IPS DF 6.9 (cell line): ENCODE data around the gene PLPPR1.

Experiments
- DNase-seq: peaks from one replicate; pipeline ENCODE4 v3.0.0-alpha.2; 2013; ENCODE audit warnings: low read depth, low spot score
- H3K27ac ChIP-seq: one replicate; pipeline ENCODE4 v1.5.1; 2013; ENCODE audit warnings: low read length, control low read depth
- H3K27me3 ChIP-seq: 2 replicates; pipeline ENCODE4 v1.6.1; 2013; ENCODE audit warnings: mild to moderate bottlenecking, low read length; ENCODE audit not compliant: control insufficient read depth, insufficient read depth
- H3K36me3 ChIP-seq: 2 replicates; pipeline ENCODE4 v1.6.1; 2013; ENCODE audit warnings: low read length; ENCODE audit not compliant: control insufficient read depth, insufficient read depth
- H3K4me1 ChIP-seq: 2 replicates; pipeline ENCODE4 v1.6.1; 2013; ENCODE audit warnings: low read length; ENCODE audit not compliant: control insufficient read depth, insufficient read depth
- H3K4me3 ChIP-seq: 2 replicates; pipeline ENCODE4 v1.5.1; 2013; ENCODE audit warnings: mild to moderate bottlenecking, low read length
- H3K9me3 ChIP-seq: 2 replicates; pipeline ENCODE4 v1.6.1; 2013; ENCODE audit warnings: low read length, inconsistent platforms; ENCODE audit not compliant: control insufficient read depth, insufficient read depth
- WGBS: extraction: QIAGEN DNeasy Blood & Tissue Kit; methylation state at CpG from one replicate; pipeline ENCODE4 v1.1.7; 2013; ENCODE audit warnings: mixed read lengths, missing lambda C conversion rate; ENCODE audit not compliant: insufficient read length, insufficient coverage; 5-methylcytosine and 5-hydroxymethylcytosine counted together

Gene PLPPR1

GRCh38 chr9:101146508-101146907, 118.0 kb downstream of the PLPPR1 start:
- H3K9me3 ChIP-seq, result no peaks in the 10 kb centered on the region
- DNase-seq, result no peak
- H3K4me1 ChIP-seq, result peaks cover 2% of the 10 kb centered on the region; the same call in 1 of the 2 replicates
- H3K4me3 ChIP-seq, result no peak overlapping the region
- no peak overlapping the region for H3K27ac ChIP-seq
- H3K27me3 ChIP-seq, result no peaks in the 10 kb centered on the region
- H3K36me3 ChIP-seq, result no peaks in the 10 kb centered on the region
- WGBS, result no CpG with 5 or more reads among the region's 4 CpGs

GRCh38 chr9:101148344-101148743, 119.8 kb downstream of the PLPPR1 start:
- no peak for DNase-seq
- H3K27me3 ChIP-seq, result no peaks in the 10 kb centered on the region
- no peaks in the 10 kb centered on the region for H3K36me3 ChIP-seq
- H3K9me3 ChIP-seq, result no peaks in the 10 kb centered on the region
- H3K27ac ChIP-seq, result no peak overlapping the region
- no peak overlapping the region for H3K4me3 ChIP-seq
- H3K4me1 ChIP-seq, result 0 out of 2 replicates have a peak, but pooled peaks cover 2% of the 10 kb centered on the region

DNA sequence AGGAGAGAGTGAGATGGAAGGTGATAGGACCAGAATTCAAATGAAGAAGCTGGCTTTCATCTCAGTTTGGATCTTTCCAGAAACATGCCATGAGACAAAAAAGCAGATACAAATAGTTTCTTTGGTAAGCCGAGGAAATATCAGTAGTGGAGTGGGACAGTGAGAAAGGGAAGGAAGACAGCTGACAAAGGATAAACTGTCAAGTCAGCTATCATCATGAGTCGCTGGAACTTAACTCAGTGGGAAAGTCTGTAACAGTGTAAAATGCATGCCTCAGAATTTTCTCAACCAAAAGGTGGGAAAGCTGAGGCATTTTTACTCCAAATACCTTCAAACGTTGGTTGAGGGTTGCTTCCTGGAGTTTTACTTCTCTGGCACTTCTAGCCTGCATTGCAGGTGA, 129.8 kb downstream of the PLPPR1 start:
- Histone ChIP-seq H3K9me3 (no peaks in the 10 kb centered on the region), H3K36me3 (no peaks in the 10 kb centered on the region), H3K4me3 (no peak overlapping the region), H3K27me3 (no peaks in the 10 kb centered on the region), H3K27ac (no peak overlapping the region), H3K4me1 (no peaks in the 10 kb centered on the region)
- DNase-seq, result no peak
- WGBS, result no CpG with 5 or more reads among the region's 3 CpGs

DNA sequence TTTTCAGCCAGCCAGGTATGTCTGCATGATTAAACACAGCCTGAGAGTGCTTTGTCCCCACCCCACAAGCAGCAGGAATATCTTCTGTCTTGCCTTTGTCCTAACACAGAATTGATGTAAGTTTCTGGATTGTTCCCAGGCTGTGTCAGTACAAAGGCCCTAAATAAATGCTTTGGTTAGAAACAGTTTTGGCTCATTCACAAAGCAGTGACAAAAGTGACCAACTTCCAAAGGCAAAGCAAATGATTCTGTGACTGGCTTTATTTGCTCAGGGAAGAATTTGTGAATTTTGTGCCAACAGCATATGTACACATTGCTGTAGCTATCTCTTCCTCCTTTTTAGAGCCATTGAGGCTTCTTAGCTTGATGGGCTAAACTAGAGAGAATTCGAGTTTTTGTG, 133.7 kb downstream of the PLPPR1 start:
- Histone ChIP-seq H3K4me3 (no peak overlapping the region), H3K27me3 (no peaks in the 10 kb centered on the region), H3K4me1 (no peaks in the 10 kb centered on the region), H3K27ac (no peak overlapping the region), H3K36me3 (no peaks in the 10 kb centered on the region), H3K9me3 (no peaks in the 10 kb centered on the region)
- DNase-seq, result no peak
- WGBS, result no CpG with 5 or more reads among the region's 1 CpG

DNA sequence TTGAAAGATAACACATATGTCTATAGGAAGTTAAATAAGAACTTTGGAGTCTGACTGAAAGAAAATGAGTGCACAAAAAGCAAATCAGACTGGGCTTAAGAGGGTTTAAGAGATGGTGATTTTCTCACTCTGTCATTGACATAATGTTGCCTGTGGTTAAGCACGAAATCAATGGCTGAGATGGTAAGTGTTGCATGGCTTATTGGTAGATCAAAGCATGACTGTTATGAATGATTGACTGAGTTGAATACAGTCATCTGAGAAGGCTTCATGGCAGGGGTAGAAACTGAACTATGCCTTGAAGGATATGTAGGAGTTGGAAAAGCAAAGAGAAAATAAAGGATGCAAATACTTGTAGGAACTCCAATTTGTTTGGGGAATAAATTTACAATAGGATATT, 136.6 kb downstream of the PLPPR1 start:
- DNase-seq, result no peak
- WGBS, result no CpG with 5 or more reads among the region's 1 CpG
- Histone ChIP-seq H3K36me3 (no peaks in the 10 kb centered on the region), H3K4me3 (no peak overlapping the region), H3K4me1 (no peaks in the 10 kb centered on the region), H3K27me3 (no peaks in the 10 kb centered on the region), H3K27ac (no peak overlapping the region), H3K9me3 (no peaks in the 10 kb centered on the region)

DNA sequence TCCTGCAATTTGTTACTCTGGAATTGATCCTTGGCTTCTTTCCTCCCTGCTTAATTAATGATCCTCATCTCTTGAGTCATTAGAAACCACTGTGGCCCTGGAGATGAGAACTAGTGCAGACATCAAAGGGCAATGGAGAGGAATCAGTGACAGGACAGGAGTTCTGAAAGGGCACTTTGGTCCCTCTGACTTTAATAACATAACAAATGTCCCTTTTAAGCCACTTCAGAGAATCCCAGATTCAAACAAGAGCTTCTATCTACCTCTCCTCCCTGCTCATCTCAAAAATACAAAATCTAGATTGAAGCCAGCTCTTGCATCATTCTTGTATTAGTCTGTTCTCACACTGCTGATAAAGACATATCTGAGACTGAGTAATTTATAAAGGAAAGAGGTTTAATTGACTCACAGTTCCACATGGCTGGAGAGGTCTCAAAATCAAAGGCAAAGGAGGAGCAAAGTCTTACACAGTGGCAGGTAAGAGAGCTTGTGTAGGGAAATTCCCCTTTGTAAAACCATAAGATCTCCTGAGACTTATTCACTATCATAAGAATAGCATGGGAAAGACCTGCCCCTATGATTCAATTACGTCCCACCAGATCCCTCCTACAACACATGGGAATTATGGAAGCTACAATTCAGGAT, 139.1 kb downstream of the PLPPR1 start:
- Histone ChIP-seq H3K27me3 (no peaks in the 10 kb centered on the region), H3K4me3 (no peak overlapping the region), H3K9me3 (no peaks in the 10 kb centered on the region), H3K27ac (no peak overlapping the region), H3K36me3 (no peaks in the 10 kb centered on the region), H3K4me1 (no peaks in the 10 kb centered on the region)
- no peak for DNase-seq
- no CpG with 5 or more reads among the region's 1 CpG for WGBS

DNA sequence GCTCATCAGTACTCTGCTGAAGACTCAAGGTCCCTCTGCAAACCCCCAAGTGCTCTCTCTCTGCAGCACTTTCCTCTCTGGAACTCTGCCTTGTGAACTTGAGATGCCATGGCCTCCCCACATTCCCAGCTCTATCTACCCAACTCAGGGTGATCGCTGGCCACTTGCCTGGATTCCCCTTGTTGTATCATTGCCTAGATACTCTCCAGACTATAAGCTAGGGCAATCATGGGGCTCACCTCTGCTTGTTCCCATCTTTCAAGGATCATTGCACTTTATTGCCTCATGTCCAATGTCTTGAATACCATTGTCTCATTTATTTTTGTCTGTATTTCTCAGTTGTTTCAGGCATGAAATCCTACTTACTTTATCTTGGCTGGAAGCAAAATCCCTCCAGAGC, 144.1 kb downstream of the PLPPR1 start:
- Histone ChIP-seq H3K27me3 (no peaks in the 10 kb centered on the region), H3K4me3 (no peak overlapping the region), H3K36me3 (no peaks in the 10 kb centered on the region), H3K9me3 (no peaks in the 10 kb centered on the region), H3K4me1 (no peaks in the 10 kb centered on the region), H3K27ac (no peak overlapping the region)
- no CpG with 5 or more reads among the region's 1 CpG for WGBS
- DNase-seq, result no peak

- Histone ChIP-seq H3K27ac (no peak overlapping the region), H3K9me3 (no peaks in the 10 kb centered on the region), H3K4me1 (no peaks in the 10 kb centered on the region), H3K4me3 (no peak overlapping the region), H3K27me3 (no peaks in the 10 kb centered on the region), H3K36me3 (no peaks in the 10 kb centered on the region)
- no CpG with 5 or more reads among the region's 1 CpG for WGBS
- no peak for DNase-seq
These were observed 145.4 kb downstream of the PLPPR1 start for GRCh38 chr9:101173907-101174306.

- no peaks in the 10 kb centered on the region for H3K36me3 ChIP-seq
- WGBS, result no CpG with 5 or more reads among the region's 5 CpGs
- no peaks in the 10 kb centered on the region for H3K27me3 ChIP-seq
- H3K27ac ChIP-seq, result no peak overlapping the region
- no peak overlapping the region for H3K4me3 ChIP-seq
- no peaks in the 10 kb centered on the region for H3K4me1 ChIP-seq
- DNase-seq, result peak; percentile 39
- H3K9me3 ChIP-seq, result no peaks in the 10 kb centered on the region
These were observed 147.9 kb downstream of the PLPPR1 start for GRCh38 chr9:101176384-101176783.

DNA sequence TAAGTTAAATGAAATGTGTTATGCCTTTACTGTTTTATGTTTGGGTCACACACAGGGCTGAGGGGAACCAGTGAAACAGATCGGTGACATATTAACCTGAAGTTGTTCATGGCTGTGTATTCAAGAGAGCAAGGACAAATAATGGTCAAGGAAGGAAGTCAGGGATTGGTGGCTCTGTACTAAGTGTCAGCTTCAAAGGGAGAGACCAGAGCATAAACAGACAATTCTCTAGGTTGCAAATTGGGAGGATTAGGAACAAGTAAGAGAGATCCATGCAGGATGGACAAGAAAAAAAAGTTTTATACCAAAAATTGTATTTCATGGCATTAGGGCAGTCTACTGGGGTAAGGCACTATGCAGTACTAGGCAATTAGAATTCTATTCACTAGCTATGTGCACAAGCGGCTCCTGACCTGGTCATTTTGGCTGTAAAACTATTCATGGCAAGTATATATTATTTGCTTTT, 156.3 kb downstream of the PLPPR1 start:
- H3K27me3 ChIP-seq, result no peaks in the 10 kb centered on the region
- no peak for DNase-seq
- H3K36me3 ChIP-seq, result no peaks in the 10 kb centered on the region
- H3K9me3 ChIP-seq, result no peaks in the 10 kb centered on the region
- no peak overlapping the region for H3K27ac ChIP-seq
- no CpG with 5 or more reads among the region's 2 CpGs for WGBS
- H3K4me3 ChIP-seq, result no peak overlapping the region
- H3K4me1 ChIP-seq, result no peaks in the 10 kb centered on the region

- H3K27me3 ChIP-seq, result no peaks in the 10 kb centered on the region
- WGBS, result no CpG with 5 or more reads among the region's 2 CpGs
- DNase-seq, result no peak
These were observed 163.2 kb downstream of the PLPPR1 start for GRCh38 chr9:101191723-101192122.

More at GRCh38 chr9:101191723-101192122, 163.2 kb downstream of the PLPPR1 start:
- Histone ChIP-seq H3K4me3 (no peak overlapping the region), H3K27ac (no peak overlapping the region), H3K36me3 (no peaks in the 10 kb centered on the region), H3K9me3 (no peaks in the 10 kb centered on the region), H3K4me1 (no peaks in the 10 kb centered on the region)
